ENCODE measurements around the gene PTPRD. TPM values are rescaled to one million over a fixed set of nuclear protein-coding genes. Genes with fewer than 3 reads are reported as not detected.

PTPRD gene
- total RNA-seq, 1 experiment from 2014 or later: 70.1 TPM

- Mint-ChIP-seq H3K4me3 (ENCODE audit: unreplicated experiment) (no peak overlapping the region), H3K36me3 (ENCODE audit: insufficient read depth, unreplicated experiment) (no peaks in the 10 kb centered on the region), H3K27ac (ENCODE audit: unreplicated experiment) (no peak overlapping the region), H3K9me3 (ENCODE audit: unreplicated experiment) (no peaks in the 10 kb centered on the region), H3K4me1 (ENCODE audit: low read depth, unreplicated experiment) (no peaks in the 10 kb centered on the region), H3K27me3 (ENCODE audit: insufficient read depth, unreplicated experiment) (no peaks in the 10 kb centered on the region)
- no peaks in the 10 kb centered on the region for H3K9me3 ChIP-seq
- H3K36me3 ChIP-seq (ENCODE audit: control insufficient read depth, insufficient read depth, low read length): no peaks in the 10 kb centered on the region
- no TSS peak for BruUV-seq (replicated peaks)
- POLR2A ChIA-PET: no interaction called here
- H3K4me3 ChIP-seq (ENCODE audit: low read depth, low read length): no peak overlapping the region
- no peaks in the 10 kb centered on the region for H3K4me1 ChIP-seq
- no peaks in the 10 kb centered on the region for H3K27me3 ChIP-seq (replicated peaks; ENCODE audit: control insufficient read depth, insufficient read depth, low read length)
- intact Hi-C loops (cut with micrococcal nuclease; ENCODE audit: unreplicated experiment): no loop called here
- CTCF ChIA-PET: no interaction called here
- no peak for TF ChIP-seq CTCF (IDR thresholded peaks at IDR 0.05; ENCODE audit: insufficient read depth in 1 of 2, low read depth in 1 of 2, low read length in 1 of 2, severe bottlenecking in 1 of 2, unreplicated experiment in 1 of 2)
- DNase-seq: no peak
These were observed 338.6 kb downstream of the PTPRD start for GRCh38 chr9:10274175-10274574.

DNA sequence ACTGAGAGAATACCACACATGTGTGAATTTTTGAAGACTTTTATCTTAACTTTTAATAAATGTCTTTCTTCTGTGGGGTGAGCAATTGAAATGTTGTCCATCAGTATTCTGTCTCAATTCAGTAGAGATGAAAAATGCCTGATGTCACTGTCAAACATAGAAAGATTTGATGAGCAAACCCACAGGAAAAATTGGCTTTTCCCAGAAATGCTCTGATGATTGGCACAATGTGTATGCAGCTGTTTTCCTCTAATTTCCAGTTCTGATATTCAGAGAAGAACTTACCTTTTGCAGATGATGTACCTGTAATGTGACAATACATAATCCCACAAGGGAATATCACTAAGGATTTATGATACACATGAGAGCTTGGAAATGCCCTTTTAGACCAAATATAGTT, 340.0 kb downstream of the PTPRD start:
- DNase-seq: no peak
- Mint-ChIP-seq H3K4me3 (ENCODE audit: unreplicated experiment) (no peak overlapping the region), H3K9me3 (ENCODE audit: unreplicated experiment) (no peaks in the 10 kb centered on the region), H3K27me3 (ENCODE audit: insufficient read depth, unreplicated experiment) (no peaks in the 10 kb centered on the region), H3K4me1 (ENCODE audit: low read depth, unreplicated experiment) (no peaks in the 10 kb centered on the region), H3K27ac (ENCODE audit: unreplicated experiment) (no peak overlapping the region), H3K36me3 (ENCODE audit: insufficient read depth, unreplicated experiment) (no peaks in the 10 kb centered on the region)
- intact Hi-C loops (cut with micrococcal nuclease; ENCODE audit: unreplicated experiment): no loop called here
- no peak overlapping the region for H3K4me3 ChIP-seq (ENCODE audit: low read depth, low read length)
- ChIA-PET POLR2A (no interaction called here), CTCF (no interaction called here)
- BruUV-seq (replicated peaks): no TSS peak
- H3K36me3 ChIP-seq (ENCODE audit: control insufficient read depth, insufficient read depth, low read length): no peaks in the 10 kb centered on the region
- no peak for TF ChIP-seq CTCF (IDR thresholded peaks at IDR 0.05; ENCODE audit: insufficient read depth in 1 of 2, low read depth in 1 of 2, low read length in 1 of 2, severe bottlenecking in 1 of 2, unreplicated experiment in 1 of 2)
- no peaks in the 10 kb centered on the region for H3K9me3 ChIP-seq
- H3K27me3 ChIP-seq (replicated peaks; ENCODE audit: control insufficient read depth, insufficient read depth, low read length): no peaks in the 10 kb centered on the region
- no peaks in the 10 kb centered on the region for H3K4me1 ChIP-seq

DNA sequence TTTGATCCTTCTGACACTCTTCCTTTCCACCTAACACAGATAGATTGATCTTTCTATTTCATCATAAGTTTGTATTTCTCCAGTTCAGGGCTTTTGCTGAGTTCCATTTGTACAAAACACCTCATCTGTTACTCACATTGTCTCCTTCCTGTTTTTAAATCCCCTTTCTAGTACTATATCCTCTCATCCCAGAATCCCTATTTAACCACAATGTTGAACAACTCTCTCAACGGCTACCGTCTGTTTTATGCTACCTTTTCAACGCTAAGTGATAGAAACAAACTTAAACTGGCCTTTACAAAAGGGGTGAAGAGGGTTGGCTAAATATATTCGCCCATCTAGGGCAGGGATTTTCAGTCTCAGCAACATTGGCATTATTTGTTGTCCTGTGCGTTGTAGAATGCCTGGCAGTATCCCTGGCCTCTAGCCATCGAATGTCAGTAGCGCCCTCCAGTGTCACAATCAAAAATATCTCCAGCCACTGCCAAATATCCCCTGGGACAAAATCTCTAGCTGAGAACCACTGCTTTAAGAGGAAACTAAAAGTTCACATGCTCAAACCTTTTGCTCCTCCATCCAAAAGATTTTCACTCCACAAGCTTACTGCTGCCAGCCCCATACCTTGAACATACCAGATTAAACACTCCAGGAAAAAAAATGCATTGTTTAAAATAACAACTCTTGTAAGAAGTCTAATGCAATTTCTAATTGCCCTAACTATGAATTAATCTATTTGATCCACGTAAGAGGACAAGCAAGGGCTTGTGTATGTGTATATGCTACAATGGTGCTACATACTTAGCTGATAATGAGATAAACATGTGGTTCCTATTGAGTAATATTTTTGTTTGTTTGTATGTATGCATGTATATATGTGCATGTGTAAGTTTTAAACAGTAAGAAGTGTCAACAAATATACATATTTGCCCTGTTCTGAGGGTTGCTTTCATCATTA, 344.0 kb downstream of the PTPRD start:
- ChIA-PET CTCF (no interaction called here), POLR2A (no interaction called here)
- no peak overlapping the region for H3K27ac Mint-ChIP-seq (ENCODE audit: unreplicated experiment)
- H3K4me3 ChIP-seq (ENCODE audit: low read depth, low read length): no peak overlapping the region
- BruUV-seq (replicated peaks): no TSS peak
- H3K36me3 Mint-ChIP-seq (ENCODE audit: insufficient read depth, unreplicated experiment): no peaks in the 10 kb centered on the region
- no peak for TF ChIP-seq CTCF (IDR thresholded peaks at IDR 0.05; ENCODE audit: insufficient read depth in 1 of 2, low read depth in 1 of 2, low read length in 1 of 2, severe bottlenecking in 1 of 2, unreplicated experiment in 1 of 2)
- H3K4me3 Mint-ChIP-seq (ENCODE audit: unreplicated experiment): no peak overlapping the region
- H3K4me1 Mint-ChIP-seq (ENCODE audit: low read depth, unreplicated experiment): no peaks in the 10 kb centered on the region
- H3K27me3 ChIP-seq (replicated peaks; ENCODE audit: control insufficient read depth, insufficient read depth, low read length): no peaks in the 10 kb centered on the region
- no peaks in the 10 kb centered on the region for H3K27me3 Mint-ChIP-seq (ENCODE audit: insufficient read depth, unreplicated experiment)
- no peaks in the 10 kb centered on the region for H3K4me1 ChIP-seq
- no peaks in the 10 kb centered on the region for H3K9me3 Mint-ChIP-seq (ENCODE audit: unreplicated experiment)
- intact Hi-C loops (cut with micrococcal nuclease; ENCODE audit: unreplicated experiment): loop anchor here (2.0 kb wide), 1 partner anchor 36 kb away; no protein-coding TSS in a partner anchor
- DNase-seq: peak in 1 of 2 experiments; percentile 3
- no peaks in the 10 kb centered on the region for H3K9me3 ChIP-seq
- H3K36me3 ChIP-seq (ENCODE audit: control insufficient read depth, insufficient read depth, low read length): no peaks in the 10 kb centered on the region
